GM12892 (cell line): ENCODE measurements around the gene TBC1D24.
"Not testable (repeated sequence)": the region's sequence is repeated elsewhere in the genome, so short reads cannot be mapped to it uniquely, and the experiment has no call there.

Experiments
- POLR2A ChIP-seq: IDR thresholded peaks from 2 replicates; pipeline ENCODE4 v1.6.1; 2011; ENCODE audit warnings: low read depth, low read length, control low read depth
- POLR2AphosphoS5 ChIP-seq: IDR thresholded peaks from 2 replicates; pipeline ENCODE4 v1.6.1; 2011; ENCODE audit warnings: low read depth, low read length, control low read depth
- TAF1 ChIP-seq: IDR thresholded peaks from 2 replicates; pipeline ENCODE4 v1.6.1; 2011; ENCODE audit warnings: low read depth, mild to moderate bottlenecking, control low read depth, low read length, borderline replicate concordance

GRCh38 chr16:2534335-2534734 lies 59.4 kb downstream of the TBC1D24 start:
- TF ChIP-seq POLR2A, TAF1, POLR2AphosphoS5: not testable (repeated sequence)
